HepG2 (cell line): ENCODE results near the gene OTX1. TPM values are rescaled to one million over a fixed set of nuclear protein-coding genes. Genes with fewer than 3 reads are reported as not detected.

Experiments used
- ASH2L ChIP-seq: fragments of 300-600, 200-600 bp; sonication (generic); IDR thresholded peaks from 2 replicates; pipeline ENCODE4 v1.7.0; 2017; ENCODE audit warnings: low read depth, mild to moderate bottlenecking, moderate library complexity, mixed read lengths, low read length; ENCODE audit not compliant: insufficient read length
- CCAR2 ChIP-seq: fragments of 200-400 bp; formaldehyde crosslinking; optimal IDR thresholded peaks from 2 replicates; pipeline ENCODE3; 2018; ENCODE audit warnings: low read depth, mild to moderate bottlenecking, low read length, moderate library complexity
- EHMT2 ChIP-seq: fragments of 200-600 bp; sonication (generic); IDR thresholded peaks from 2 replicates; pipeline ENCODE4 v1.7.0; 2017; ENCODE audit warnings: antibody characterized with exemption, low read depth, low read length, borderline replicate concordance
- MED1 ChIP-seq: sonication (generic); formaldehyde crosslinking; IDR thresholded peaks from 2 replicates; pipeline ENCODE4 v1.4.0; 2020; ENCODE audit warnings: missing genetic modification reagents
- RFX5 ChIP-seq: IDR thresholded peaks from 2 replicates; pipeline ENCODE4 v1.6.1; 2011; ENCODE audit warnings: low read depth, low read length, improper control_type of control experiment
- ZNF326 ChIP-seq: sonication (generic); formaldehyde crosslinking; IDR thresholded peaks from 2 replicates; pipeline ENCODE4 v1.4.0; 2020; ENCODE audit warnings: missing genetic modification reagents, borderline replicate concordance
- ZSCAN21 ChIP-seq: sonication (generic); formaldehyde crosslinking; IDR thresholded peaks from 2 replicates; pipeline ENCODE4 v1.8.0; 2022; ENCODE audit warnings: mild to moderate bottlenecking, missing genetic modification reagents, moderate library complexity, borderline replicate concordance
- polyA plus RNA-seq, 8 experiments: library from polyadenylated mRNA; depleted of rRNA in 3 of 8; stranded (reverse) in 7 of 8; unstranded in 1 of 8; fragments of >200 nt; fragmentation: Illumina TruSeq in 4 of 8; extraction: Trizol in 4 of 8; gene quantifications; 2 replicates each; pipeline versions ENCODE4 v1.2.1 to v1.2.3, GENCODE V29; 2011 to 2016; ENCODE audit warnings: low read depth in 4 of 8, missing spikeins in 1 of 8, mixed read lengths in 1 of 8; ENCODE audit not compliant: insufficient read depth in 1 of 8
- total RNA-seq, 5 experiments: library from RNA; depleted of rRNA; stranded (reverse); fragments of >200 nt; fragmentation: Illumina TruSeq; extraction: Trizol; gene quantifications; 2 replicates each; pipeline ENCODE4 v1.2.3, GENCODE V29; 2016; ENCODE audit warnings: low read depth in 1 of 5
- TF ChIP-seq, protein P1 (sequence below): sonication (generic); formaldehyde crosslinking; IDR thresholded peaks from 2 replicates; pipeline ENCODE4 v1.4.0; 2020; ENCODE audit warnings: missing genetic modification reagents, mild to moderate bottlenecking, borderline replicate concordance
- TF ChIP-seq, protein P2 (sequence below): sonication (generic); formaldehyde crosslinking; IDR thresholded peaks from 2 replicates; pipeline ENCODE4 v1.4.0; 2020; ENCODE audit warnings: missing genetic modification reagents

OTX1 gene
- total and polyA plus RNA-seq, 2 of the 13 experiments (the other 11 are each of a cell fraction or from before 2014, with no cell fraction given): 1.0 to 5.0 TPM

DNA sequence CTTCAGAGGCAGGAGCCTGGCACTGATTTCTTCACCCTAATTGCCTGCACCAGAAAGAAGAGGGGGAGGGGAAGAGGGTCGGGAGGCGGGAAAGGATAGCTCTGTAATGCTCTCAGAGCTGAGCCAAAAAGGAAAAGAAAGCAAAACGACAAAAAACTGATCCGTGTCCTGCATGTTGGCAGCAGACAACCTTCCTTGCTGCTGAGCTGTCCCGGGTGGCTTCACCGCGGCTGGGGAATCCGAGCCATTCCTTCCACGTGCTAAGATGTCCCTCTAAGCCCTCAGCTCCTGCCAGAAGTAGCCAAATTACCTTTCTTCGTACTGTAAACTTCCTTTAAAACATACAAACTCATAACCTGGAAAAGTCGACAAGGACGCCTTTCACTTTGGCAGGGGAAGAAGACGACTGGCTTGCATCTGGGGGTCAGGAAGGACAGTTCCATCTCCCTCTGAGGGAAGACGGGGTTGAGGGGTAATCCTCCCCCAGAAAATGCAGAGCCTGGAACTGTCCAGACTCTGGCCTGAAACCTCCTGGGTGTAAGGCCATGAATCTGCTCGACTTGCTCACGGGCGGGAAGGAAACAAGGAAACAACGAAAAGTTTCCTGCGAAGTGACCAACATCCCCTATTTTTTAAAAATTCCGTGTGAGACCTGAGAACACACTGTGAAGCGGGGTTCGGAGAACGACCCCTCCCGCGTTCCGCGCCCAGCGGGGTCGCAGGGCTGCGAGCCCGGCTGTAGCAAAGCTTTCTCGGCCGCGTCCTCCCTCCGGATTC lies 7.7 kb downstream of the OTX1 start (continued):
- TF ChIP-seq, protein P1, sequence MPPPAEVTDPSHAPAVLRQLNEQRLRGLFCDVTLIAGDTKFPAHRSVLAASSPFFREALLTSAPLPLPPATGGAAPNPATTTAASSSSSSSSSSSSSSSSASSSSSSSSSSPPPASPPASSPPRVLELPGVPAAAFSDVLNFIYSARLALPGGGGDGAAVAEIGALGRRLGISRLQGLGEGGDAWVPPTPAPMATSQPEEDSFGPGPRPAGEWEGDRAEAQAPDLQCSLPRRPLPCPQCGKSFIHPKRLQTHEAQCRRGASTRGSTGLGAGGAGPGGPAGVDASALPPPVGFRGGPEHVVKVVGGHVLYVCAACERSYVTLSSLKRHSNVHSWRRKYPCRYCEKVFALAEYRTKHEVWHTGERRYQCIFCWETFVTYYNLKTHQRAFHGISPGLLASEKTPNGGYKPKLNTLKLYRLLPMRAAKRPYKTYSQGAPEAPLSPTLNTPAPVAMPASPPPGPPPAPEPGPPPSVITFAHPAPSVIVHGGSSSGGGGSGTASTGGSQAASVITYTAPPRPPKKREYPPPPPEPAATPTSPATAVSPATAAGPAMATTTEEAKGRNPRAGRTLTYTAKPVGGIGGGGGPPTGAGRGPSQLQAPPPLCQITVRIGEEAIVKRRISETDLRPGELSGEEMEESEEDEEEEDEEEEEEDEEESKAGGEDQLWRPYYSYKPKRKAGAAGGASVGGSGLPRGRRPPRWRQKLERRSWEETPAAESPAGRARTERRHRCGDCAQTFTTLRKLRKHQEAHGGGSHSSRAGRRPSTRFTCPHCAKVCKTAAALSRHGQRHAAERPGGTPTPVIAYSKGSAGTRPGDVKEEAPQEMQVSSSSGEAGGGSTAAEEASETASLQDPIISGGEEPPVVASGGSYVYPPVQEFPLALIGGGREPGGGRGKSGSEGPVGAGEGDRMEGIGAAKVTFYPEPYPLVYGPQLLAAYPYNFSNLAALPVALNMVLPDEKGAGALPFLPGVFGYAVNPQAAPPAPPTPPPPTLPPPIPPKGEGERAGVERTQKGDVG (CRISPR knock-in tag): no peak
- TF ChIP-seq MED1 (no peak), ASH2L (no peak), RFX5 (no peak), ZSCAN21 (no peak), EHMT2 (no peak), ZNF326 (CRISPR knock-in tag) (no peak), CCAR2 (no peak)
- TF ChIP-seq, protein P2, sequence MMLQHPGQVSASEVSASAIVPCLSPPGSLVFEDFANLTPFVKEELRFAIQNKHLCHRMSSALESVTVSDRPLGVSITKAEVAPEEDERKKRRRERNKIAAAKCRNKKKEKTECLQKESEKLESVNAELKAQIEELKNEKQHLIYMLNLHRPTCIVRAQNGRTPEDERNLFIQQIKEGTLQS (CRISPR knock-in tag): no peak
